Measurements from ENCODE around the gene RASA1. TPM values are rescaled to one million over a fixed set of nuclear protein-coding genes. Genes with fewer than 3 reads are reported as not detected.

RASA1 gene
- total RNA-seq, 1 experiment from 2014 or later: 29.6 TPM

DNA sequence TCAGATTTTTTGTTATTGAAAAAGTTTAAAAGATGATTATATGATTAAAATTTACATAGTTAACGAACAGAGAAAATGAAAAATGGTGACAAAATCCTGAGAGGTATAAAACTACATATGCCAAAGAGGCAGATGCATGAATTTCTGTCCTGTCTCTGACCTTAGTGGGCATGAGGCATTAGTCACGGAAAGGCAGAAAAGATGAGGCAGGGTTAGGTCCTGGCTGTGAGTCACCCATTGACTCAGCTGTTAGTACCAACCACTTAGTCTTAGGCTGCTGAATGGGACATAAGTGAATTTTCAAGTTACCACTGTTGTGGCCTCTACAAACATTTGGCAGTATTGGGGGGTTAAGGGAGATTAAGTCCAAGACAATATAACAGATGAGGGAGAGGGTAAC, 33.1 kb downstream of the RASA1 start:
- no peak overlapping the region for H2BK12ac ChIP-seq (ENCODE audit: insufficient read length, low read depth, low read length)
- Mint-ChIP-seq H3K4me1 (peaks cover 11 to 13% of the 10 kb centered on the region in 2 experiments; a peak in 2 of 4 replicates), H3K4me3 (no peak overlapping the region), H3K9me3 (peaks cover 0 to 3% of the 10 kb centered on the region in 2 experiments; a peak in 1 of 5 replicates), H3K27me3 (ENCODE audit: low read depth) (no peaks in the 10 kb centered on the region), H3K36me3 (ENCODE audit: insufficient read depth in 1 of 3, low read depth in 3 of 3) (peaks cover 12 to 20% (median 17%) of the 10 kb centered on the region in 3 experiments), H3K27ac (peak overlapping the region in 1 of 3 experiments; percentile 71; a peak in 2 of 7 replicates)
- H3K4me2 ChIP-seq (ENCODE audit: insufficient read depth, insufficient read length, low read length): no peak overlapping the region
- TF ChIP-seq, protein P1, sequence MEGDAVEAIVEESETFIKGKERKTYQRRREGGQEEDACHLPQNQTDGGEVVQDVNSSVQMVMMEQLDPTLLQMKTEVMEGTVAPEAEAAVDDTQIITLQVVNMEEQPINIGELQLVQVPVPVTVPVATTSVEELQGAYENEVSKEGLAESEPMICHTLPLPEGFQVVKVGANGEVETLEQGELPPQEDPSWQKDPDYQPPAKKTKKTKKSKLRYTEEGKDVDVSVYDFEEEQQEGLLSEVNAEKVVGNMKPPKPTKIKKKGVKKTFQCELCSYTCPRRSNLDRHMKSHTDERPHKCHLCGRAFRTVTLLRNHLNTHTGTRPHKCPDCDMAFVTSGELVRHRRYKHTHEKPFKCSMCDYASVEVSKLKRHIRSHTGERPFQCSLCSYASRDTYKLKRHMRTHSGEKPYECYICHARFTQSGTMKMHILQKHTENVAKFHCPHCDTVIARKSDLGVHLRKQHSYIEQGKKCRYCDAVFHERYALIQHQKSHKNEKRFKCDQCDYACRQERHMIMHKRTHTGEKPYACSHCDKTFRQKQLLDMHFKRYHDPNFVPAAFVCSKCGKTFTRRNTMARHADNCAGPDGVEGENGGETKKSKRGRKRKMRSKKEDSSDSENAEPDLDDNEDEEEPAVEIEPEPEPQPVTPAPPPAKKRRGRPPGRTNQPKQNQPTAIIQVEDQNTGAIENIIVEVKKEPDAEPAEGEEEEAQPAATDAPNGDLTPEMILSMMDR (conservative IDR thresholded peaks at IDR 0.05): no peak
- H3K18ac ChIP-seq (ENCODE audit: insufficient read length, low read depth, low read length): no peak overlapping the region
- H2AFZ ChIP-seq (ENCODE audit: low read length): no peak overlapping the region
- H2AK5ac ChIP-seq (ENCODE audit: insufficient read length, low read length): no peak overlapping the region
- no peak overlapping the region for H3K56ac ChIP-seq (ENCODE audit: insufficient read length, low read depth, low read length)
- H3K79me1 ChIP-seq (ENCODE audit: insufficient read depth, low read depth, low read length, poor library complexity, severe bottlenecking): no peaks in the 10 kb centered on the region
- no peak overlapping the region for H3T11ph ChIP-seq (ENCODE audit: low read length)
- H4K8ac ChIP-seq (replicated peaks; ENCODE audit: insufficient read length, low read depth, low read length): no peak overlapping the region
- H3K9ac ChIP-seq (ENCODE audit: extremely low read depth, insufficient read length, low read length): no peak overlapping the region
- H4K5ac ChIP-seq (ENCODE audit: insufficient read length, low read depth, low read length): no peak overlapping the region
- no peak overlapping the region for H3K14ac ChIP-seq (ENCODE audit: insufficient read depth, low read length)
- no peaks in the 10 kb centered on the region for H3K4me1 ChIP-seq (ENCODE audit: insufficient read depth, low read length)
- no peak overlapping the region for H2BK120ac ChIP-seq (ENCODE audit: low read depth, low read length, poor library complexity, severe bottlenecking)
- H2BK20ac ChIP-seq (ENCODE audit: low read depth, low read length, poor library complexity, severe bottlenecking): no peak overlapping the region
- no peaks in the 10 kb centered on the region for H3K27me3 ChIP-seq (ENCODE audit: insufficient read depth, low read length)
- H2BK5ac ChIP-seq (ENCODE audit: insufficient read length, low read length): no peak overlapping the region
- H3K27ac ChIP-seq (ENCODE audit: insufficient read length, low read depth, low read length): no peak overlapping the region
- H2BK15ac ChIP-seq (ENCODE audit: low read depth, low read length): no peak overlapping the region
- H4K91ac ChIP-seq (ENCODE audit: insufficient read length, low read depth, low read length): no peak overlapping the region
- H3K4ac ChIP-seq (ENCODE audit: low read depth, low read length): no peak overlapping the region
- WGBS (ENCODE audit: extremely low coverage, insufficient read length, low lambda C conversion rate): 100% methylated on average over 1 of the region's 2 CpGs
- no peaks in the 10 kb centered on the region for H4K20me1 ChIP-seq (ENCODE audit: control insufficient read depth, insufficient read depth, insufficient read length)
- no peaks in the 10 kb centered on the region; the same call in 1 of the 2 replicates for H3K79me2 ChIP-seq (ENCODE audit: insufficient read depth, low read length)
- H3K23ac ChIP-seq (ENCODE audit: insufficient read length, low read depth, low read length): no peak overlapping the region
- no peaks in the 10 kb centered on the region for H3K23me2 ChIP-seq (ENCODE audit: insufficient read length, low read depth, low read length, poor library complexity, severe bottlenecking)
- no peak for DNase-seq
- no peaks in the 10 kb centered on the region for H3K9me3 ChIP-seq (ENCODE audit: control insufficient read depth, low read depth, low read length)

Data from H9 (cell line).